Spleen (tissue), 11 donors: ENCODE data around the gene PPP3R2. TPM values are rescaled to one million over a fixed set of nuclear protein-coding genes. Genes with fewer than 3 reads are reported as not detected.
A peak's percentile ranks its signal among the peaks of the same experiment; 100 is the strongest.
"Not testable (repeated sequence)": the region's sequence is repeated elsewhere in the genome, so short reads cannot be mapped to it uniquely, and the experiment has no call there.

ENCODE experiments used
- DNase-seq: peaks from one replicate; pipeline ENCODE4 v3.0.0-alpha.2; 2020
- H3K27ac ChIP-seq, 8 donors: fragments of 200-600 bp; sonication (generic) in 7 of 8; 1 replicate in 4 of 8; 2 replicates in 4 of 8; pipeline versions ENCODE4 v1.5.0 to v1.8.0; 2016 to 2021; ENCODE audit warnings: inconsistent platforms in 4 of 8, mild to moderate bottlenecking in 4 of 8, moderate library complexity in 1 of 8
- H3K27me3 ChIP-seq, 7 donors: fragments of 200-600 bp; sonication (generic) in 6 of 7; replicated peaks in 1 of 7; 1 replicate in 4 of 7; 2 replicates in 3 of 7; pipeline versions ENCODE4 v1.5.0 to v1.8.0; 2016 to 2021; ENCODE audit warnings: inconsistent platforms in 3 of 7, mild to moderate bottlenecking in 1 of 7
- H3K36me3 ChIP-seq, 6 donors: fragments of 200-600 bp; sonication (generic) in 5 of 6; 1 replicate in 4 of 6; 2 replicates in 2 of 6; pipeline versions ENCODE4 v1.5.0 to v1.8.0; 2016 to 2021; ENCODE audit warnings: inconsistent platforms in 2 of 6
- H3K4me1 ChIP-seq, 6 donors: fragments of 200-600 bp; sonication (generic) in 5 of 6; 1 replicate in 3 of 6; 2 replicates in 3 of 6; pipeline versions ENCODE4 v1.5.0 to v1.8.0; 2016 to 2021; ENCODE audit warnings: inconsistent platforms in 3 of 6
- H3K4me3 ChIP-seq, 8 donors: fragments of 200-600 bp; sonication (generic) in 7 of 8; 1 replicate in 4 of 8; 2 replicates in 4 of 8; pipeline versions ENCODE4 v1.5.0 to v1.8.0; 2016 to 2021; ENCODE audit warnings: inconsistent platforms in 4 of 8, mild to moderate bottlenecking in 4 of 8, moderate library complexity in 2 of 8
- H3K9me3 ChIP-seq, 8 donors: fragments of 200-600 bp; sonication (generic) in 7 of 8; 1 replicate in 4 of 8; 2 replicates in 4 of 8; pipeline versions ENCODE4 v1.5.0 to v1.8.0; 2016 to 2021; ENCODE audit warnings: inconsistent platforms in 4 of 8
- POLR2A ChIP-seq, 3 donors: fragments of 450-650 bp; IDR thresholded peaks; one replicate each; pipeline ENCODE4 v1.5.1; 2017; ENCODE audit warnings: antibody characterized with exemption in 3 of 3, mild to moderate bottlenecking in 1 of 3
- POLR2AphosphoS5 ChIP-seq, 3 donors: sonication (generic); formaldehyde crosslinking; IDR thresholded peaks; one replicate each; pipeline ENCODE4 v1.5.1; 2017; ENCODE audit warnings: antibody characterized with exemption in 3 of 3
- WGBS, 5 donors: extraction: QIAGEN DNeasy Blood & Tissue Kit in 3 of 5; methylation state at CpG; one replicate each; pipeline versions ENCODE4 v1.1.5 to v1.1.7; 2013 to 2018; 5-methylcytosine and 5-hydroxymethylcytosine counted together
- intact Hi-C: fragments of 100-400 bp; cut with DNase I; formaldehyde crosslinking; loops from one replicate; pipeline ENCODE4 v1.15.0; 2023; ENCODE audit warnings: low total_unique reads
- polyA plus RNA-seq, 3 donors: library from polyadenylated mRNA; stranded (reverse); fragments of 200-250 nt; gene quantifications; one replicate each; pipeline ENCODE4 v1.2.1, GENCODE V29; 2013
- total RNA-seq, 7 donors: library from RNA; depleted of rRNA in 3 of 7; stranded (reverse); fragments of >200 nt in 3 of 7; fragmentation: NEBNext Ultra II Directional in 4 of 7; extraction: Animal tissue kit (Norgen Biotek cat#: 25700) in 4 of 7; gene quantifications; one replicate each; pipeline versions ENCODE4 v1.1.0 to v1.2.1, GENCODE V29; 2016 to 2021
- TF ChIP-seq, protein P1 (sequence below), 11 experiments: fragments of 200-600 bp in 7 of 11; fragments of 450-650 bp in 4 of 11; sonication (generic) in 4 of 11; IDR thresholded peaks in 8 of 11; conservative IDR thresholded peaks in 3 of 11; 1 replicate in 7 of 11; 2 replicates in 4 of 11; pipeline versions ENCODE4 v1.4.0 to v1.8.0; 2016 to 2021; ENCODE audit warnings: antibody characterized with exemption in 11 of 11, inconsistent platforms in 4 of 11, mild to moderate bottlenecking in 1 of 11
- donor health status: healthy with polysubstance abuse.
- donor health status: DM: no; HTN: no; CAD: no; lungs with moderate emphysema.
- donor health status: DM: no; HTN: no; CAD: no.
- donor health status: Bipolar disorder and iron deficiency.
- donor health status: healthy.
- donor health status: DM: no; HTN: no; CAD: no.
- donor health status: DM: yes; HTN: yes; CAD: no.

Gene PPP3R2
- total and polyA plus RNA-seq, 10 donors, result 0.10 to 0.11 TPM; not detected in 8

DNA sequence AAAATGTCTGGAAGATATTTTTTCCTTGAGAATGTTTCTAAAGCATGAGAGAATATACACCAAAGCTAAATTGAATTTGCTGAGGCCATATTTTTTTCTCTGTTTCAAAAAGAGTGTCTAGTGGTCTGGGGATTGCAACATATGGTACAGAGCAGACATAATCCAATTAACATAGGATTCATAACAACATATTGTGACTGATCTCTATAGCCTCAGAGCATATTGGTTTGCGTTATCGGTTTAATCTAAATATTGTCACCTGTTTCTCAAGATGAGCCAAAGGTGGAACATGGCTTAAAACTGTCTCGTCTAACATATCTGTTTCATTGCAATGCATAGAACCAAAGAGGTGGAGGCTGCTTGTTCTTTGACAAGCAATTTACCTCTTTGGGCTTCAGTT is 3.9 kb downstream of the PPP3R2 start:
- Histone ChIP-seq H3K36me3 (no peaks in the 10 kb centered on the region), H3K4me1 (no peaks in the 10 kb centered on the region), H3K27ac (no peak overlapping the region), H3K27me3 (no peaks in the 10 kb centered on the region), H3K9me3 (no peaks in the 10 kb centered on the region), H3K4me3 (no peak overlapping the region)
- WGBS, 5 donors, result 89 to 95% (median 92%) methylated on average over 3 of the region's 3 CpGs
- intact Hi-C loops, result no loop called here
- no peak for TF ChIP-seq POLR2AphosphoS5 (IDR thresholded peaks at IDR 0.05)
- no peak for TF ChIP-seq POLR2A (IDR thresholded peaks at IDR 0.05)
- TF ChIP-seq, protein P1, sequence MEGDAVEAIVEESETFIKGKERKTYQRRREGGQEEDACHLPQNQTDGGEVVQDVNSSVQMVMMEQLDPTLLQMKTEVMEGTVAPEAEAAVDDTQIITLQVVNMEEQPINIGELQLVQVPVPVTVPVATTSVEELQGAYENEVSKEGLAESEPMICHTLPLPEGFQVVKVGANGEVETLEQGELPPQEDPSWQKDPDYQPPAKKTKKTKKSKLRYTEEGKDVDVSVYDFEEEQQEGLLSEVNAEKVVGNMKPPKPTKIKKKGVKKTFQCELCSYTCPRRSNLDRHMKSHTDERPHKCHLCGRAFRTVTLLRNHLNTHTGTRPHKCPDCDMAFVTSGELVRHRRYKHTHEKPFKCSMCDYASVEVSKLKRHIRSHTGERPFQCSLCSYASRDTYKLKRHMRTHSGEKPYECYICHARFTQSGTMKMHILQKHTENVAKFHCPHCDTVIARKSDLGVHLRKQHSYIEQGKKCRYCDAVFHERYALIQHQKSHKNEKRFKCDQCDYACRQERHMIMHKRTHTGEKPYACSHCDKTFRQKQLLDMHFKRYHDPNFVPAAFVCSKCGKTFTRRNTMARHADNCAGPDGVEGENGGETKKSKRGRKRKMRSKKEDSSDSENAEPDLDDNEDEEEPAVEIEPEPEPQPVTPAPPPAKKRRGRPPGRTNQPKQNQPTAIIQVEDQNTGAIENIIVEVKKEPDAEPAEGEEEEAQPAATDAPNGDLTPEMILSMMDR (IDR thresholded peaks at IDR 0.05 in 8 of 11, conservative IDR thresholded peaks at IDR 0.05 in 3 of 11), result no peak
- no peak for DNase-seq

DNA sequence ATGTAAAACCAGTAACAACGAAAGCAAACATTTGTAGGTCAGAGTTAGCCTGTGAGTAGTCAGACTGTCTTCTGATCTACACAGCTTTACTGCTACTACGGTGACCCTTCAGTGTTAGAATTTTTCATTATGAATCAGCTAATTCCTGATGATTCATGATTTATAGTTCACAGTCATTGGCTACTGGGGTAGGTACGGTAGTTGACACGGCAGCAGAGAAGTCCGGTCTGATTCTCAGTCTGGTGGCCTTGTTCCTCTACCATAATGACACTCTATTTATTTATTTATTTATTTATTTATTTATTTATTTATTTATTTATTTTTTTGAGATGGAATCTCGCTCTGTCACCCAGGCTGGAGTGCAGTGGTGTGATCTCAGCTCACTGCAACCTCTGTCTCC is 4.7 kb downstream of the PPP3R2 start:
- H3K9me3 ChIP-seq, H3K27me3 ChIP-seq, H3K4me3 ChIP-seq, H3K36me3 ChIP-seq, intact Hi-C loops, H3K4me1 ChIP-seq, H3K27ac ChIP-seq, DNase-seq: not testable (repeated sequence)
- 78 to 93% (median 86%) methylated on average over 6 of the region's 6 CpGs for WGBS, 5 donors

GRCh38 chr9:101587332-101588043 is 7.3 kb downstream of the PPP3R2 start:
- intact Hi-C loops, result no loop called here
- Histone ChIP-seq H3K27ac (no peak overlapping the region), H3K4me1 (no peaks in the 10 kb centered on the region), H3K9me3 (no peaks in the 10 kb centered on the region), H3K4me3 (no peak overlapping the region), H3K36me3 (no peaks in the 10 kb centered on the region), H3K27me3 (no peaks in the 10 kb centered on the region)
- no peak for TF ChIP-seq POLR2AphosphoS5 (IDR thresholded peaks at IDR 0.05)
- no peak for TF ChIP-seq POLR2A (IDR thresholded peaks at IDR 0.05)
- TF ChIP-seq, protein P1 (IDR thresholded peaks at IDR 0.05 in 8 of 11, conservative IDR thresholded peaks at IDR 0.05 in 3 of 11), result no peak
- WGBS, 5 donors, result 83 to 92% (median 90%) methylated on average over 4 of the region's 4 CpGs
- DNase-seq, result no peak

GRCh38 chr9:101586651-101587050 is 8.1 kb downstream of the PPP3R2 start:
- WGBS, 5 donors, result 67 to 89% (median 86%) methylated on average over 5 of the region's 5 CpGs
- intact Hi-C loops, result no loop called here
- Histone ChIP-seq H3K27me3 (no peaks in the 10 kb centered on the region), H3K4me1 (no peaks in the 10 kb centered on the region), H3K27ac (peak overlapping the region in 3 of 8 donors; percentile 43 to 72 (median 64)), H3K36me3 (no peaks in the 10 kb centered on the region), H3K4me3 (no peak overlapping the region), H3K9me3 (no peaks in the 10 kb centered on the region)
- TF ChIP-seq POLR2AphosphoS5 (IDR thresholded peaks at IDR 0.05), result no peak
- TF ChIP-seq, protein P1 (IDR thresholded peaks at IDR 0.05 in 8 of 11, conservative IDR thresholded peaks at IDR 0.05 in 3 of 11), result no peak
- TF ChIP-seq POLR2A (IDR thresholded peaks at IDR 0.05), result no peak
- no peak for DNase-seq
